Loucy (cell line): Measurements from ENCODE around the gene SFTPB.

Experiments
- H2AFZ ChIP-seq: fragments of 200-600 bp; sonication (generic); 2 replicates; pipeline ENCODE4 v1.6.0; 2016; ENCODE audit warnings: antibody characterized with exemption, mild to moderate bottlenecking, low read length, moderate library complexity
- H3F3A ChIP-seq: fragments of 200-600 bp; 2 replicates; pipeline ENCODE4 v1.6.0; 2016; ENCODE audit warnings: antibody characterized with exemption, low read depth, mild to moderate bottlenecking
- H3K27me3 ChIP-seq: fragments of 200-600 bp; sonication (generic); 2 replicates; pipeline ENCODE4 v1.6.1; 2014; ENCODE audit warnings: low read length, mild to moderate bottlenecking; ENCODE audit not compliant: insufficient read depth, poor library complexity, severe bottlenecking
- H3K36me3 ChIP-seq: fragments of 200-600 bp; sonication (generic); 2 replicates; pipeline ENCODE4 v1.6.1; 2016; ENCODE audit warnings: low read length; ENCODE audit not compliant: insufficient read depth
- H3K4me1 ChIP-seq: fragments of 200-600 bp; sonication (generic); 2 replicates; pipeline ENCODE4 v1.5.1; 2014; ENCODE audit warnings: low read length, mild to moderate bottlenecking; ENCODE audit not compliant: insufficient read depth, poor library complexity, severe bottlenecking
- H3K4me2 ChIP-seq: fragments of 200-600 bp; sonication (generic); 2 replicates; pipeline ENCODE4 v1.6.0; 2014; ENCODE audit warnings: antibody characterized with exemption, low read length, low read depth, mild to moderate bottlenecking; ENCODE audit not compliant: poor library complexity, severe bottlenecking
- H3K4me3 ChIP-seq: fragments of 200-600 bp; sonication (generic); 2 replicates; pipeline ENCODE4 v1.5.1; 2014; ENCODE audit warnings: low read length, mild to moderate bottlenecking, mixed read lengths; ENCODE audit not compliant: poor library complexity, severe bottlenecking
- H3K79me2 ChIP-seq: fragments of 200-600 bp; sonication (generic); 2 replicates; pipeline ENCODE4 v1.6.1; 2014; ENCODE audit warnings: low read length; ENCODE audit not compliant: insufficient read depth
- H3K9ac ChIP-seq: fragments of 200-600 bp; sonication (generic); 2 replicates; pipeline ENCODE4 v1.6.0; 2014; ENCODE audit warnings: mild to moderate bottlenecking, low read depth, low read length, moderate library complexity; ENCODE audit not compliant: poor library complexity, severe bottlenecking
- H3K9me2 ChIP-seq: fragments of 200-600 bp; sonication (generic); replicated peaks from 2 replicates; pipeline ENCODE4 v1.6.1; 2016; ENCODE audit warnings: low read depth, low read length, mixed read lengths
- H3K9me3 ChIP-seq: fragments of 200-600 bp; sonication (generic); 2 replicates; pipeline ENCODE4 v1.6.1; 2014; ENCODE audit warnings: mild to moderate bottlenecking, antibody characterized with exemption, low read length, low read depth; ENCODE audit not compliant: insufficient read depth
- H4K20me1 ChIP-seq: fragments of 200-600 bp; sonication (generic); 2 replicates; pipeline ENCODE4 v1.6.0; 2014; ENCODE audit warnings: antibody characterized with exemption, low read length, mild to moderate bottlenecking; ENCODE audit not compliant: insufficient read depth, poor library complexity, severe bottlenecking
- EZH2phosphoT487 ChIP-seq: fragments of 200-600 bp; IDR thresholded peaks from 2 replicates; pipeline ENCODE4 v1.6.1; 2018; ENCODE audit warnings: antibody characterized with exemption, mild to moderate bottlenecking, moderate library complexity, borderline replicate concordance
- TF ChIP-seq, protein P1 (sequence below): fragments of 200-600 bp; sonication (generic); conservative IDR thresholded peaks from 2 replicates; pipeline ENCODE4 v1.5.1; 2014; ENCODE audit warnings: mild to moderate bottlenecking, antibody characterized with exemption, low read length

SFTPB gene

DNA sequence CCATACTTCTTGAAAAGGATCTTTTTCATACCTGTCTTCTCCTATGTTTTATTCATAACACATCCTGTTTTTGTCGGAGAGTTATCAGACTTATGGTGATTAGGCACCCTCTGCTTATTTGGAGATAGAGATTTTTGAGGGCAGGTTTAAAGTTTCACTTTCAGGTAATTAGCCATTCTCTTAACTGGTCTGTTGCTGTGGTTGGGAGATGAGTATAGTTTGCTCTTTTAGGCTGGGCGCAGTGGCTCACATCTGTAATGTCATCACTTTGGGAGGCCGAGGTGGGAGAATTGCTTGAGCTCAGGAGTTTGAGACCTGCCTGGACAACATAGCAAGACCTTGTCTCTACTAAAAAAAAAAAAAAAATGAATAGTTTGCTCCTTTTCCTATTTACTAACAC, 25.3 kb downstream of the SFTPB start:
- H2AFZ ChIP-seq: no peak overlapping the region
- no peaks in the 10 kb centered on the region for H3K4me1 ChIP-seq
- TF ChIP-seq EZH2phosphoT487: no peak
- TF ChIP-seq, protein P1, sequence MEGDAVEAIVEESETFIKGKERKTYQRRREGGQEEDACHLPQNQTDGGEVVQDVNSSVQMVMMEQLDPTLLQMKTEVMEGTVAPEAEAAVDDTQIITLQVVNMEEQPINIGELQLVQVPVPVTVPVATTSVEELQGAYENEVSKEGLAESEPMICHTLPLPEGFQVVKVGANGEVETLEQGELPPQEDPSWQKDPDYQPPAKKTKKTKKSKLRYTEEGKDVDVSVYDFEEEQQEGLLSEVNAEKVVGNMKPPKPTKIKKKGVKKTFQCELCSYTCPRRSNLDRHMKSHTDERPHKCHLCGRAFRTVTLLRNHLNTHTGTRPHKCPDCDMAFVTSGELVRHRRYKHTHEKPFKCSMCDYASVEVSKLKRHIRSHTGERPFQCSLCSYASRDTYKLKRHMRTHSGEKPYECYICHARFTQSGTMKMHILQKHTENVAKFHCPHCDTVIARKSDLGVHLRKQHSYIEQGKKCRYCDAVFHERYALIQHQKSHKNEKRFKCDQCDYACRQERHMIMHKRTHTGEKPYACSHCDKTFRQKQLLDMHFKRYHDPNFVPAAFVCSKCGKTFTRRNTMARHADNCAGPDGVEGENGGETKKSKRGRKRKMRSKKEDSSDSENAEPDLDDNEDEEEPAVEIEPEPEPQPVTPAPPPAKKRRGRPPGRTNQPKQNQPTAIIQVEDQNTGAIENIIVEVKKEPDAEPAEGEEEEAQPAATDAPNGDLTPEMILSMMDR: no peak
- H3K4me3 ChIP-seq: no peak overlapping the region
- no peak overlapping the region for H3K4me2 ChIP-seq
- H3K27me3 ChIP-seq: no peaks in the 10 kb centered on the region
- H3K36me3 ChIP-seq: peaks cover 94% of the 10 kb centered on the region
- H3K9ac ChIP-seq: no peak overlapping the region
- H3K9me3 ChIP-seq: no peaks in the 10 kb centered on the region
- no peaks in the 10 kb centered on the region for H4K20me1 ChIP-seq
- H3F3A ChIP-seq: no peaks in the 10 kb centered on the region
- H3K9me2 ChIP-seq: no peaks in the 10 kb centered on the region
- H3K79me2 ChIP-seq: no peaks in the 10 kb centered on the region

DNA sequence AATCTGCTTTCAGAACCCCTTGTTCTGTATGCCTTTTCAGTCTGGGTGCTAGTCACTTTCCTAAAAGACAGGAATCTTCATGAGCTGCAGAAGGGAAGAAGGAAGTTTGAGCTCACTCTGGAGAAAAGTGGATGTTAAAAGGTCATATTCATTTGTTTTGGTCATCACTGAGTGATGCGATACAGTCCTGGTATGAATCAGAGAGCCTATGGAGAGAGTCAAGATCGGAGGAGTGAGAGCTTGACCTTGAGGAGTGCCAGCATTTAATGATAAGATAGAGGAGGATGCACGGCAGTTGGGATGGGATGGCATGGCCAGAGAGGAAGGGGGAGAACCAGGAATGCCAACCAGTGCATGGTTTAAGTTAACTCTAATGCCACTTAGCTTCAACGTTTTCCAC, 32.4 kb downstream of the SFTPB start:
- Histone ChIP-seq H3K79me2 (peaks cover 17% of the 10 kb centered on the region; the same call in 1 of the 2 replicates), H3K9me2 (no peaks in the 10 kb centered on the region), H3F3A (no peaks in the 10 kb centered on the region; the same call in 1 of the 2 replicates), H3K9me3 (no peaks in the 10 kb centered on the region), H4K20me1 (peaks cover 7% of the 10 kb centered on the region), H3K36me3 (peaks cover 91% of the 10 kb centered on the region), H3K4me1 (no peaks in the 10 kb centered on the region), H3K4me3 (no peak overlapping the region), H3K9ac (no peak overlapping the region), H2AFZ (no peak overlapping the region), H3K4me2 (no peak overlapping the region), H3K27me3 (no peaks in the 10 kb centered on the region)
- no peak for TF ChIP-seq EZH2phosphoT487
- TF ChIP-seq, protein P1: no peak

DNA sequence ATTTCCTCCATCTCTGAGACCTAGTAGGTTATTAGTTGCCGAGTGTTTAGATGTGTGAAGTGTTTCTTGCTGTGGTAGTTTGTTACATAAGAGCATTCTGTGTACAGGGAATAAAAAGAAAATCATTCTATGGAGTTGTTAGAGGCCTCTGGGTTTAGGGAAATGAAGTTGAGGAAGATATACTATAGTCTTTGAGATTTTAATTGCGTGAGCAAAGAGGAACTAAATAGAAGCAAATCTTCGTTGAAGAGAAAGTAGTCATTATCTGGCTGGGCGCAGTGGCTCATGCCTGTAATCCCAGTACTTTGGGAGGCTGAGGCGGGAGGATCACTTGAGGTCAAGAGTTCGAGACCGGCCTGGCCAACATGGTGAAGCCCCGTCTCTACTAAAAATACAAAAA, 33.0 kb downstream of the SFTPB start:
- H4K20me1 ChIP-seq: peaks cover 7% of the 10 kb centered on the region
- H3K9me3 ChIP-seq: no peaks in the 10 kb centered on the region

More for the DNA sequence above, 33.0 kb downstream of the SFTPB start:
- no peaks in the 10 kb centered on the region for H3K4me1 ChIP-seq
- TF ChIP-seq, protein P1: no peak
- no peak for TF ChIP-seq EZH2phosphoT487
- H3K9ac ChIP-seq: no peak overlapping the region
- no peak overlapping the region for H2AFZ ChIP-seq
- H3K36me3 ChIP-seq: peaks cover 94% of the 10 kb centered on the region
- H3K4me3 ChIP-seq: no peak overlapping the region
- no peaks in the 10 kb centered on the region for H3K9me2 ChIP-seq
- H3K27me3 ChIP-seq: no peaks in the 10 kb centered on the region
- no peak overlapping the region for H3K4me2 ChIP-seq
- no peaks in the 10 kb centered on the region; the same call in 1 of the 2 replicates for H3F3A ChIP-seq
- peaks cover 17% of the 10 kb centered on the region; the same call in 1 of the 2 replicates for H3K79me2 ChIP-seq
